Measurements from ENCODE around the gene SVOPL. TPM values are rescaled to one million over a fixed set of nuclear protein-coding genes. Genes with fewer than 3 reads are reported as not detected.

Gene SVOPL
- polyA plus RNA-seq, 1 of the 3 experiments (the other 2 are of a cell fraction) = not detected

DNA sequence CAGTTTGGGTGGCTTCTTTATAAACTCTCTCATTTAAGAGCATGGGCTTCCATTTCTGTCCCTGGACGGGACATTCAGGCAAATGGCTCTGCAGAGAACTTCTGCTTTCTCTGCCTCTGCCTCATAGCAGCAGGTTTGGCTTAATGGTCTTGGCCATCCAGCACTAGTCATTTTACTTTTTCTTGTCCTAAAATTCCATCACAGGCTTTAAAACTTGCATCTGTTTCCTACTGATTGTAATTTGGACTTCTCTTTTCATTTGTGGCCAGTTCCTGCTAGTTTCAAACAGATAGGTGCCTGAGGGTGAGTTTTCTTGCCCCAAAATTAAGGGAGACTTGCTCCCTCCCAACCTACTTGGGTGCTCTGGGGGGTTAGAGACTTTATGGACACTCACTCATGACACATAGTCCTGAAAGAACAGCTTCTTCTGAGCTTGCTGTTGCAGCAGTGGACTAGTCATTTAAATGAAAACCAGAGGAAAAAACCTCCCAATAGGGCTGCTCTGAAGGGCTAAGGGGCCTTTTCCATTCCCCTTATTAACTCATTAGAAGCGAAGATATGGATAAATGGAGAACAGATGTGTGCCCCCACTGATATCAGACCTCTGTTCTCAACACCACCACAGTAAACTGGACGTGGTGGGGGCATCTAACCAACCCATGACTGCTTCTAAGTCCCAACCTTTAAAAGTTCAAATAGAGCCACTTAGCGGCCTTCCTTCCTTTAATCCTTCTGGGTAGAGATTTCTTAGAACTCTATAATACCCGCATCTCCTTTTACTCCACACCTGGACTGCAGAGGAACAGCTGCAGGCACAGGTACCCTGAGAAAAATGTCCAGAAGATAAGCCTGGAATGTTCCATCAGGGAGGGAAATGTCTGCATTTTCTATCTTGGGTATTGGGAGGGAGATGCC lies 38.8 kb downstream of the SVOPL start:
- H2AFZ ChIP-seq (ENCODE audit: low read depth) = no peak overlapping the region
- H3K27ac ChIP-seq (ENCODE audit: low read depth in 2 of 2, low read length in 1 of 2) = peak overlapping the region in 1 of 2 experiments; percentile 94; a peak in 2 of 4 replicates
- no peak overlapping the region for H3K4me3 ChIP-seq (ENCODE audit: low read depth in 2 of 2, low read length in 1 of 2)
- peaks cover 0 to 56% of the 10 kb centered on the region in 2 experiments; a peak in 2 of 4 replicates for H3K4me1 ChIP-seq (ENCODE audit: control insufficient read depth in 1 of 2, insufficient read depth in 2 of 2, low read depth in 1 of 2, low read length in 1 of 2)
- no peaks in the 10 kb centered on the region for H3F3A ChIP-seq (replicated peaks; ENCODE audit: insufficient read depth)
- no peaks in the 10 kb centered on the region for H3K9me3 ChIP-seq
- 11% methylated on average over 5 of the region's 5 CpGs for WGBS (ENCODE audit: low lambda C conversion rate)
- H3K9ac ChIP-seq = no peak overlapping the region
- TF ChIP-seq GATA2 (CRISPR knock-in tag; IDR thresholded peaks at IDR 0.05) = peak; percentile 83
- no peak for TF ChIP-seq SMC3 (IDR thresholded peaks at IDR 0.05; ENCODE audit: low read depth, low read length)
- TF ChIP-seq RCOR1 (IDR thresholded peaks at IDR 0.05; ENCODE audit: low read length) = peak; percentile 96
- TF ChIP-seq, protein P1, sequence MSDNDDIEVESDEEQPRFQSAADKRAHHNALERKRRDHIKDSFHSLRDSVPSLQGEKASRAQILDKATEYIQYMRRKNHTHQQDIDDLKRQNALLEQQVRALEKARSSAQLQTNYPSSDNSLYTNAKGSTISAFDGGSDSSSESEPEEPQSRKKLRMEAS (IDR thresholded peaks at IDR 0.05; ENCODE audit: low read depth) = no peak
- TF ChIP-seq, protein P2, sequence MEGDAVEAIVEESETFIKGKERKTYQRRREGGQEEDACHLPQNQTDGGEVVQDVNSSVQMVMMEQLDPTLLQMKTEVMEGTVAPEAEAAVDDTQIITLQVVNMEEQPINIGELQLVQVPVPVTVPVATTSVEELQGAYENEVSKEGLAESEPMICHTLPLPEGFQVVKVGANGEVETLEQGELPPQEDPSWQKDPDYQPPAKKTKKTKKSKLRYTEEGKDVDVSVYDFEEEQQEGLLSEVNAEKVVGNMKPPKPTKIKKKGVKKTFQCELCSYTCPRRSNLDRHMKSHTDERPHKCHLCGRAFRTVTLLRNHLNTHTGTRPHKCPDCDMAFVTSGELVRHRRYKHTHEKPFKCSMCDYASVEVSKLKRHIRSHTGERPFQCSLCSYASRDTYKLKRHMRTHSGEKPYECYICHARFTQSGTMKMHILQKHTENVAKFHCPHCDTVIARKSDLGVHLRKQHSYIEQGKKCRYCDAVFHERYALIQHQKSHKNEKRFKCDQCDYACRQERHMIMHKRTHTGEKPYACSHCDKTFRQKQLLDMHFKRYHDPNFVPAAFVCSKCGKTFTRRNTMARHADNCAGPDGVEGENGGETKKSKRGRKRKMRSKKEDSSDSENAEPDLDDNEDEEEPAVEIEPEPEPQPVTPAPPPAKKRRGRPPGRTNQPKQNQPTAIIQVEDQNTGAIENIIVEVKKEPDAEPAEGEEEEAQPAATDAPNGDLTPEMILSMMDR (IDR thresholded peaks at IDR 0.05) = no peak
- peak; percentile 71 for TF ChIP-seq CHD2 (IDR thresholded peaks at IDR 0.05; ENCODE audit: low read length, partially characterized antibody)
- TF ChIP-seq EP300 (IDR thresholded peaks at IDR 0.05; ENCODE audit: borderline replicate concordance in 1 of 2, low read depth in 1 of 2, low read length in 1 of 2) = peak in 1 of 2 experiments; percentile 95; a peak in 2 of 4 replicates
- peak; percentile 59; the same call in 1 of the 2 replicates for TF ChIP-seq TCF12 (IDR thresholded peaks at IDR 0.05)
- peak; percentile 42; the same call in 1 of the 2 replicates for TF ChIP-seq FOXJ3 (CRISPR knock-in tag; IDR thresholded peaks at IDR 0.05)
- no peaks in the 10 kb centered on the region for H3K27me3 ChIP-seq (ENCODE audit: insufficient read depth)
- peak; percentile 85 for DNase-seq
- H4K20me1 ChIP-seq (ENCODE audit: insufficient read depth) = no peaks in the 10 kb centered on the region
- no peaks in the 10 kb centered on the region for H3K36me3 ChIP-seq (replicated peaks in 1 of 2; ENCODE audit: control insufficient read depth in 1 of 2, insufficient read depth in 2 of 2, low read length in 1 of 2)
- CTCF ChIA-PET = interaction anchor here (0.7 to 3.4 kb wide), 3 partner anchors 8 to 76 kb away, joined by 3 to 10 read pairs (median 3); no protein-coding TSS in a partner anchor
- POLR2A ChIA-PET = no interaction called here
- no peak overlapping the region for H3K4me2 ChIP-seq
- no peaks in the 10 kb centered on the region for H3K79me2 ChIP-seq (ENCODE audit: insufficient read depth)
- no peaks in the 10 kb centered on the region for H3K9me2 ChIP-seq

DNA sequence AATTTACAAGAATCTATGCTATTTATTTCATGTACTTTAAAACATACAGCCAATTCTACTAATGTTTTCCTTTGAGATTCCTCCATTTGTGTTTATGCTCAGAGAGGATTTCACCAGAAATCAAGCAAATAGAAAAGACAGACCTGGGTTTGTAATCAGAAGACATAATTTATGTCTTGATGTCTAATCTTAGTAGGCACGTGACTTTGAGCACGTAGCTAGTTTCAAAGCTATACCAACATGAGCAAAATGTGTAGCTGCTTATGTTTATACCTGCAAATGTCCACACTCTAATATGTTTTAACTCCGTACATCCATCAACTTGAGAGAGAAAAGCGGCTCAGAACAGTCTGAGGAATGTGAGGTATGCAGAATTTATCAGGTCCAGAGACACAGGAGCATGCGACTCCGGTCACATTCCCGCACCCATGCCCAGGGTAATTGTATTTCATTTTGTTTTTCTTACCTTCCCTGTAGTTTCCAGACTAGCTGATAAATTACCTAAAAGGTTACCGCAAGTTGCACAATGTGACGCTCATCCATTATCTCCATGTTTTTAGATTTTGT lies 40.0 kb downstream of the SVOPL start:
- no peaks in the 10 kb centered on the region for H3K9me3 ChIP-seq
- H3K27ac ChIP-seq (ENCODE audit: low read depth in 2 of 2, low read length in 1 of 2) = peak overlapping the region in 1 of 2 experiments; percentile 94; a peak in 2 of 4 replicates
- ChIA-PET CTCF (interaction anchor here (1.1 to 3.4 kb wide), 2 partner anchors 9 to 78 kb away, joined by 3 to 10 read pairs; no protein-coding TSS in a partner anchor), POLR2A (no interaction called here)
- no peaks in the 10 kb centered on the region for H3K27me3 ChIP-seq (ENCODE audit: insufficient read depth)
- DNase-seq = no peak
- no peaks in the 10 kb centered on the region for H3K79me2 ChIP-seq (ENCODE audit: insufficient read depth)
- no peak overlapping the region for H2AFZ ChIP-seq (ENCODE audit: low read depth)
- H3K4me3 ChIP-seq (ENCODE audit: low read depth in 2 of 2, low read length in 1 of 2) = no peak overlapping the region
- H3K9me2 ChIP-seq = no peaks in the 10 kb centered on the region
- no peaks in the 10 kb centered on the region for H3F3A ChIP-seq (replicated peaks; ENCODE audit: insufficient read depth)
- no peak overlapping the region for H3K4me2 ChIP-seq
- H4K20me1 ChIP-seq (ENCODE audit: insufficient read depth) = no peaks in the 10 kb centered on the region
- WGBS (ENCODE audit: low lambda C conversion rate) = 44% methylated on average over 9 of the region's 9 CpGs
- no peaks in the 10 kb centered on the region for H3K36me3 ChIP-seq (replicated peaks in 1 of 2; ENCODE audit: control insufficient read depth in 1 of 2, insufficient read depth in 2 of 2, low read length in 1 of 2)
- H3K9ac ChIP-seq = no peak overlapping the region
- H3K4me1 ChIP-seq (ENCODE audit: control insufficient read depth in 1 of 2, insufficient read depth in 2 of 2, low read depth in 1 of 2, low read length in 1 of 2) = peaks cover 0 to 49% of the 10 kb centered on the region in 2 experiments; a peak in 2 of 4 replicates
- TF ChIP-seq CHD2 (IDR thresholded peaks at IDR 0.05; ENCODE audit: low read length, partially characterized antibody) (no peak), MEF2A (IDR thresholded peaks at IDR 0.05; ENCODE audit: borderline replicate concordance, low read depth) (no peak), TAF1 (IDR thresholded peaks at IDR 0.05; ENCODE audit: borderline replicate concordance, low read depth, low read length) (no peak), MXI1 (IDR thresholded peaks at IDR 0.05; ENCODE audit: low read depth, low read length) (no peak), FOXM1 (IDR thresholded peaks at IDR 0.05; ENCODE audit: low read depth) (no peak)
- TF ChIP-seq, protein P3, sequence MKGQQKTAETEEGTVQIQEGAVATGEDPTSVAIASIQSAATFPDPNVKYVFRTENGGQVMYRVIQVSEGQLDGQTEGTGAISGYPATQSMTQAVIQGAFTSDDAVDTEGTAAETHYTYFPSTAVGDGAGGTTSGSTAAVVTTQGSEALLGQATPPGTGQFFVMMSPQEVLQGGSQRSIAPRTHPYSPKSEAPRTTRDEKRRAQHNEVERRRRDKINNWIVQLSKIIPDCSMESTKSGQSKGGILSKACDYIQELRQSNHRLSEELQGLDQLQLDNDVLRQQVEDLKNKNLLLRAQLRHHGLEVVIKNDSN (IDR thresholded peaks at IDR 0.05; ENCODE audit: borderline replicate concordance, low read depth) = no peak
- TF ChIP-seq, protein P4, sequence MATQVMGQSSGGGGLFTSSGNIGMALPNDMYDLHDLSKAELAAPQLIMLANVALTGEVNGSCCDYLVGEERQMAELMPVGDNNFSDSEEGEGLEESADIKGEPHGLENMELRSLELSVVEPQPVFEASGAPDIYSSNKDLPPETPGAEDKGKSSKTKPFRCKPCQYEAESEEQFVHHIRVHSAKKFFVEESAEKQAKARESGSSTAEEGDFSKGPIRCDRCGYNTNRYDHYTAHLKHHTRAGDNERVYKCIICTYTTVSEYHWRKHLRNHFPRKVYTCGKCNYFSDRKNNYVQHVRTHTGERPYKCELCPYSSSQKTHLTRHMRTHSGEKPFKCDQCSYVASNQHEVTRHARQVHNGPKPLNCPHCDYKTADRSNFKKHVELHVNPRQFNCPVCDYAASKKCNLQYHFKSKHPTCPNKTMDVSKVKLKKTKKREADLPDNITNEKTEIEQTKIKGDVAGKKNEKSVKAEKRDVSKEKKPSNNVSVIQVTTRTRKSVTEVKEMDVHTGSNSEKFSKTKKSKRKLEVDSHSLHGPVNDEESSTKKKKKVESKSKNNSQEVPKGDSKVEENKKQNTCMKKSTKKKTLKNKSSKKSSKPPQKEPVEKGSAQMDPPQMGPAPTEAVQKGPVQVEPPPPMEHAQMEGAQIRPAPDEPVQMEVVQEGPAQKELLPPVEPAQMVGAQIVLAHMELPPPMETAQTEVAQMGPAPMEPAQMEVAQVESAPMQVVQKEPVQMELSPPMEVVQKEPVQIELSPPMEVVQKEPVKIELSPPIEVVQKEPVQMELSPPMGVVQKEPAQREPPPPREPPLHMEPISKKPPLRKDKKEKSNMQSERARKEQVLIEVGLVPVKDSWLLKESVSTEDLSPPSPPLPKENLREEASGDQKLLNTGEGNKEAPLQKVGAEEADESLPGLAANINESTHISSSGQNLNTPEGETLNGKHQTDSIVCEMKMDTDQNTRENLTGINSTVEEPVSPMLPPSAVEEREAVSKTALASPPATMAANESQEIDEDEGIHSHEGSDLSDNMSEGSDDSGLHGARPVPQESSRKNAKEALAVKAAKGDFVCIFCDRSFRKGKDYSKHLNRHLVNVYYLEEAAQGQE (IDR thresholded peaks at IDR 0.05; ENCODE audit: low read depth, low read length) = no peak
- TF ChIP-seq, protein P2 (IDR thresholded peaks at IDR 0.05) = no peak
